Dermis microvascular lymphatic vessel endothelial cell (primary cell): ENCODE data around the gene NMU. TPM values are rescaled to one million over a fixed set of nuclear protein-coding genes. Genes with fewer than 3 reads are reported as not detected.
"Not testable (repeated sequence)": the region's sequence is repeated elsewhere in the genome, so short reads cannot be mapped to it uniquely, and the experiment has no call there.

Source experiments
- DNase-seq, 2 donors: peaks; one replicate each; pipeline versions ENCODE4 v3.0.0 to v3.0.0-alpha.2; 2010; ENCODE audit warnings: low read depth in 2 of 2
- total RNA-seq: library from RNA; depleted of rRNA; stranded (reverse); fragments of >200 nt; gene quantifications from 2 replicates; pipeline ENCODE4 v1.2.1, GENCODE V29; 2014

The NMU gene
- total RNA-seq = 0.13 TPM in 1 of 2 replicates, not detected in the other

- peak in 1 of 2 donors; percentile 38 for DNase-seq
Measured at GRCh38 chr4:55635741-55636655, at the start of gene NMU. NMU (minus strand) TSS chr4:55636298; CDS start chr4:55636192, 106 bp downstream.

GRCh38 chr4:55684276-55684675 lies 48.2 kb upstream of the NMU start:
- no peak for DNase-seq

GRCh38 chr4:55682797-55683196 lies 46.7 kb upstream of the NMU start:
- not testable (repeated sequence) for DNase-seq

GRCh38 chr4:55682295-55682694 lies 46.2 kb upstream of the NMU start:
- DNase-seq = no peak

- no peak for DNase-seq
Measured at GRCh38 chr4:55681430-55681829, 45.3 kb upstream of the NMU start.

GRCh38 chr4:55675196-55675793 lies 39.2 kb upstream of the NMU start:
- no peak for DNase-seq

GRCh38 chr4:55673424-55673823 lies 37.3 kb upstream of the NMU start:
- DNase-seq = no peak

- DNase-seq = no peak
Measured at GRCh38 chr4:55671667-55672066, 35.6 kb upstream of the NMU start.

GRCh38 chr4:55670695-55671094 lies 34.6 kb upstream of the NMU start:
- DNase-seq = no peak

GRCh38 chr4:55668449-55668848 lies 32.4 kb upstream of the NMU start:
- DNase-seq = no peak

GRCh38 chr4:55666535-55666934 lies 30.4 kb upstream of the NMU start:
- DNase-seq = no peak

- DNase-seq = no peak
Measured at GRCh38 chr4:55663145-55663544, 27.0 kb upstream of the NMU start.

GRCh38 chr4:55661398-55662056 lies 25.4 kb upstream of the NMU start:
- no peak for DNase-seq

GRCh38 chr4:55658657-55659056 lies 22.6 kb upstream of the NMU start:
- DNase-seq = no peak

- no peak for DNase-seq
Measured at GRCh38 chr4:55654131-55654530, 18.0 kb upstream of the NMU start.

- no peak for DNase-seq
Measured at GRCh38 chr4:55650483-55650882, 14.4 kb upstream of the NMU start.

GRCh38 chr4:55637272-55637820 lies 1.2 kb upstream of the NMU start:
- no peak for DNase-seq

- no peak for DNase-seq
Measured at GRCh38 chr4:55636656-55636999, 530 bp upstream of the NMU start.

- no peak for DNase-seq
Measured at GRCh38 chr4:55635282-55635681, 816 bp downstream of the NMU start.

GRCh38 chr4:55634417-55635128 lies 1.5 kb downstream of the NMU start:
- DNase-seq = no peak

- DNase-seq = no peak
Measured at GRCh38 chr4:55633903-55634302, 2.2 kb downstream of the NMU start.

- DNase-seq = no peak
Measured at GRCh38 chr4:55625835-55626234, 10.3 kb downstream of the NMU start.
